ENCODE measurements around the gene SERPINE1. TPM values are rescaled to one million over a fixed set of nuclear protein-coding genes. Genes with fewer than 3 reads are reported as not detected.
A peak's percentile ranks its signal among the peaks of the same experiment; 100 is the strongest.

The SERPINE1 gene
- total RNA-seq, 4 donors from 2014 or later, result 1.3 to 26.2 (median 5.5) TPM

- peaks cover 6% of the 10 kb centered on the region for H3K27me3 ChIP-seq
- TF ChIP-seq POLR2AphosphoS5 (IDR thresholded peaks at IDR 0.05) (no peak), CTCF (IDR thresholded peaks at IDR 0.05) (no peak), EP300 (IDR thresholded peaks at IDR 0.05; ENCODE audit: low read depth) (no peak), POLR2A (IDR thresholded peaks at IDR 0.05) (no peak)
- 62 to 90% methylated on average over 2 to 3 of the region's 3 CpGs for WGBS, 2 donors (ENCODE audit: low coverage in 1 of 2)
- no peaks in the 10 kb centered on the region for H3K9me3 ChIP-seq
- intact Hi-C loops (cut with DNase I; ENCODE audit: low total_unique reads), result no loop called here
- DNase-seq, result no peak
- H3K4me3 ChIP-seq, result no peak overlapping the region
- peaks cover 16 to 49% (median 23%) of the 10 kb centered on the region in 4 donors for H3K4me1 ChIP-seq
- in situ Hi-C loops (cut with MboI; ENCODE audit: low pct_ligation_motif_present in 1 of 4, low pct_unique_long_range_greater_than_20kb in 1 of 4, low sequenced_read_pairs in 3 of 4), result no loop called here
- no peaks in the 10 kb centered on the region for H3K36me3 ChIP-seq
- H3K27ac ChIP-seq, result peak overlapping the region in 2 of 4 donors; percentile 59 to 85
These were observed 3.2 kb upstream of the SERPINE1 start for GRCh38 chr7:101123703-101124068.

GRCh38 chr7:101124376-101125056, 2.4 kb upstream of the SERPINE1 start:
- Histone ChIP-seq H3K4me1 (peaks cover 16 to 49% (median 23%) of the 10 kb centered on the region in 4 donors), H3K36me3 (no peaks in the 10 kb centered on the region), H3K4me3 (no peak overlapping the region), H3K27me3 (peaks cover 6% of the 10 kb centered on the region), H3K27ac (peak overlapping the region; percentile 17 to 64 (median 51)), H3K9me3 (no peaks in the 10 kb centered on the region)
- no peak for TF ChIP-seq CTCF (IDR thresholded peaks at IDR 0.05)
- no peak for TF ChIP-seq POLR2A (IDR thresholded peaks at IDR 0.05)
- peak in 1 of 3 donors; percentile 20 for TF ChIP-seq POLR2AphosphoS5 (IDR thresholded peaks at IDR 0.05)
- no peak for TF ChIP-seq EP300 (IDR thresholded peaks at IDR 0.05; ENCODE audit: low read depth)
- intact Hi-C loops (cut with DNase I; ENCODE audit: low total_unique reads) (no loop called here), in situ Hi-C loops (cut with MboI; ENCODE audit: low pct_ligation_motif_present in 1 of 4, low pct_unique_long_range_greater_than_20kb in 1 of 4, low sequenced_read_pairs in 3 of 4) (loop anchor here in 1 of 4 donors (25.0 kb wide), 1 partner anchor 163 kb away; no protein-coding TSS in a partner anchor)
- no peak for DNase-seq
- WGBS, 2 donors (ENCODE audit: low coverage in 1 of 2), result 33 to 49% methylated on average over 7 of the region's 7 CpGs

GRCh38 chr7:101125989-101126650, 784 bp upstream of the SERPINE1 start:
- Histone ChIP-seq H3K27ac (peak overlapping the region; percentile 59 to 74 (median 63)), H3K36me3 (no peaks in the 10 kb centered on the region), H3K4me1 (peaks cover 16 to 49% (median 23%) of the 10 kb centered on the region in 4 donors), H3K27me3 (peaks cover 6% of the 10 kb centered on the region), H3K4me3 (no peak overlapping the region), H3K9me3 (no peaks in the 10 kb centered on the region)
- intact Hi-C loops (cut with DNase I; ENCODE audit: low total_unique reads) (no loop called here), in situ Hi-C loops (cut with MboI; ENCODE audit: low pct_ligation_motif_present in 1 of 4, low pct_unique_long_range_greater_than_20kb in 1 of 4, low sequenced_read_pairs in 3 of 4) (loop anchor here in 1 of 4 donors (25.0 kb wide), 1 partner anchor 161 kb away; no protein-coding TSS in a partner anchor)
- TF ChIP-seq POLR2A (IDR thresholded peaks at IDR 0.05) (no peak), EP300 (IDR thresholded peaks at IDR 0.05; ENCODE audit: low read depth) (no peak), CTCF (IDR thresholded peaks at IDR 0.05) (no peak)
- WGBS, 2 donors (ENCODE audit: low coverage in 1 of 2), result 29 to 37% methylated on average over 5 to 15 of the region's 15 CpGs
- peak; percentile 23 for DNase-seq

- TF ChIP-seq POLR2AphosphoS5 (IDR thresholded peaks at IDR 0.05) (no peak), CTCF (IDR thresholded peaks at IDR 0.05) (no peak), POLR2A (IDR thresholded peaks at IDR 0.05) (no peak), EP300 (IDR thresholded peaks at IDR 0.05; ENCODE audit: low read depth) (no peak)
- peaks cover 6% of the 10 kb centered on the region for H3K27me3 ChIP-seq
- no peaks in the 10 kb centered on the region for H3K9me3 ChIP-seq
- DNase-seq, result no peak
- peak overlapping the region; percentile 46 to 59 (median 50) for H3K27ac ChIP-seq
- in situ Hi-C loops (cut with MboI; ENCODE audit: low pct_ligation_motif_present in 1 of 4, low pct_unique_long_range_greater_than_20kb in 1 of 4, low sequenced_read_pairs in 3 of 4), result loop anchor here in 1 of 4 donors (25.0 kb wide), 1 partner anchor 160 kb away; no protein-coding TSS in a partner anchor
- H3K4me3 ChIP-seq, result peak overlapping the region in 1 of 4 donors; percentile 20
- intact Hi-C loops (cut with DNase I; ENCODE audit: low total_unique reads), result no loop called here
- WGBS, 2 donors (ENCODE audit: low coverage in 1 of 2), result 72% methylated on average over 3 of the region's 3 CpGs; no CpG with 5 or more reads in 1 of the 2 donors
- H3K36me3 ChIP-seq, result no peaks in the 10 kb centered on the region
- H3K4me1 ChIP-seq, result peaks cover 16 to 37% (median 18%) of the 10 kb centered on the region in 4 donors
These were observed 646 bp downstream of the SERPINE1 start for GRCh38 chr7:101127460-101128039.

Measured in transverse colon (tissue), 4 donors.